Epithelial cell of esophagus (primary cell): ENCODE results near the gene CSNK1G2.

ENCODE experiments used
- DNase-seq: peaks from one replicate; pipeline ENCODE4 v3.0.0; 2010; ENCODE audit warnings: low read depth
- H3K4me3 ChIP-seq: 2 replicates; pipeline ENCODE4 v1.5.1; 2011; ENCODE audit warnings: mild to moderate bottlenecking, low read length, control low read depth
- TF ChIP-seq, protein P1 (sequence below): IDR thresholded peaks from 2 replicates; pipeline ENCODE4 v1.5.1; 2011; ENCODE audit warnings: low read depth, mild to moderate bottlenecking, low read length, control low read depth, inconsistent platforms; ENCODE audit not compliant: insufficient read depth; ENCODE audit errors: missing control alignments

Gene CSNK1G2

DNA sequence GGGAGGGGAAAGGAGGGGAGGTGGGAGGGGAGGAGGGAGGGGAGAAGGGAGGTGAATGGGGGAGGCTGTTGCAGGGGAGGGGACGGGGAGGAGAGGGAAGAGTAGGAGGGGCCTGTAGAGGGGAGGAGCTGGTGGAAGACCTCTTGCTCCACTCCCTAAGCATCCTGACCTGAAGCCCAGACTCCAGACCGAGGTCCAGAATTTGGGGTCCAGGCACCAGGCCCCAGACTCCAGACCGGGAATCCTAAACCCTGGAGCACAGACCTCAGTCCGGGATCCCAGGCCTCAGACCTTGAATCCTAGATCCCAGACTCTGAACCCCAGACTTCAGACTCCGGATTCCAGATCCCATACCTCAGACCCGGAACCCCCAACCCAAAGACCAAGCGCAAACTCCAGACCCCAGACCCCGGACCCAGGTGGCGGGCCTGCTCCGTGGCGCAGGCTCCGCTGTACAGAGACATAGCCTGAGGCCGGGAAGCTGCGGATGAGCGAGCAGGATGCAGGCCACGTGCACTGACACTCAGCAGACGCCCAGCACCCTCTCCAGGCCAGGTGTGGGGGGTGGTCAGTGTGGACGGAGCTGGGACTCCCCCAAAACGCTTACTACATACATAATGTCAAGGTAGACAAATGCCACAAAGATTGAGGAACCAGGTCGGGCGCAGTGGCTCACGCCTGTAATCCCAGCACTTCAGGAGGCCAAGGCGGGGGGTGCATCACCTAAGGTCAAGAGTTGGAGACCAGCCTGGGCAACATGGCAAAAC lies 75.3 kb downstream of the CSNK1G2 start:
- peak; percentile 86 for DNase-seq
- H3K4me3 ChIP-seq, result peak overlapping the region; percentile 38
- TF ChIP-seq, protein P1, sequence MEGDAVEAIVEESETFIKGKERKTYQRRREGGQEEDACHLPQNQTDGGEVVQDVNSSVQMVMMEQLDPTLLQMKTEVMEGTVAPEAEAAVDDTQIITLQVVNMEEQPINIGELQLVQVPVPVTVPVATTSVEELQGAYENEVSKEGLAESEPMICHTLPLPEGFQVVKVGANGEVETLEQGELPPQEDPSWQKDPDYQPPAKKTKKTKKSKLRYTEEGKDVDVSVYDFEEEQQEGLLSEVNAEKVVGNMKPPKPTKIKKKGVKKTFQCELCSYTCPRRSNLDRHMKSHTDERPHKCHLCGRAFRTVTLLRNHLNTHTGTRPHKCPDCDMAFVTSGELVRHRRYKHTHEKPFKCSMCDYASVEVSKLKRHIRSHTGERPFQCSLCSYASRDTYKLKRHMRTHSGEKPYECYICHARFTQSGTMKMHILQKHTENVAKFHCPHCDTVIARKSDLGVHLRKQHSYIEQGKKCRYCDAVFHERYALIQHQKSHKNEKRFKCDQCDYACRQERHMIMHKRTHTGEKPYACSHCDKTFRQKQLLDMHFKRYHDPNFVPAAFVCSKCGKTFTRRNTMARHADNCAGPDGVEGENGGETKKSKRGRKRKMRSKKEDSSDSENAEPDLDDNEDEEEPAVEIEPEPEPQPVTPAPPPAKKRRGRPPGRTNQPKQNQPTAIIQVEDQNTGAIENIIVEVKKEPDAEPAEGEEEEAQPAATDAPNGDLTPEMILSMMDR, result no peak

DNA sequence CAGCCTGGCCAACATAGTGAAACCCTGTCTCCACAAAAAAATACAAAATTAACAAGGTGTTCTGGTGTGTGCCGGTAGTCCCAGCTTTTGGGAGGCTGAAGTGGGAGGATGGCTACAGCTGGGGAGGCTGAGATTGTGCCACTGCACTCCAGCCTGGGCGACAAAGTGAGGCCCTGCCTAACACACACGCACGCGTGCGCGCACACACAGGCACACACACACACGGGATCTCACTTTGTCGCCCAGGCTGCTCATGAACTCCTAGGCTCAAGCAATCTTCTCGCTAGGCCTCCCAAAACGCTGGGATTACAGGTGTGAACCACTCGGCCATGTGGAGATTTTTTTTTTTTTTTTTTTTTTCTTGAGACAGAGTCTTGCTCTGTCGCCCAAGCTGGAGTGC lies 77.8 kb downstream of the CSNK1G2 start:
- no peak overlapping the region for H3K4me3 ChIP-seq
- TF ChIP-seq, protein P1, result no peak
- no peak for DNase-seq

- no peak for DNase-seq
- H3K4me3 ChIP-seq, result no peak overlapping the region
- TF ChIP-seq, protein P1, result no peak
Observed at GRCh38 chr19:2021453-2022140, 80.6 kb downstream of the CSNK1G2 start.

DNA sequence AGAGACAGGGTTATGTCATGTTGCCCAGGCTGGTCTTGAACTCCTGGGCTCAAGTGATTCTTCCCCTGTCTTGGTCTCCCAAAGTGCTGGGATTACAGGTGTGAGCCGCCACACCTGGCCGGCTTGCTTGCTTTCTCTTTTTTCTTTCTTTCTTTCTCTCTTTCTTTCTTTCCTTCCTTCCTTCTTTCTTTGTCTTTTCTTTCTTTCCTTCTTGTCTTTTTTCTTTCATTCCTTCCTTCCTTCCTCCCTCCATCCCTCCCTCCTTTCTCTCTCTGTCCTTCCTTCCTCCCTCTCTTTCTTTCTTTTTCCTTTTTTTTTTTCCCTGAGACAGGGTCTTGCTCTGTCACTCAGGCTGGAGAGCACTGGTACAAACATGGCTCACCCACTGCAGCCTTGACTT lies 81.3 kb downstream of the CSNK1G2 start:
- TF ChIP-seq, protein P1, result no peak
- DNase-seq, result no peak
- no peak overlapping the region for H3K4me3 ChIP-seq

- DNase-seq, result no peak
- TF ChIP-seq, protein P1, result no peak
- no peak overlapping the region for H3K4me3 ChIP-seq
Observed at GRCh38 chr19:2026770-2027169, 85.8 kb downstream of the CSNK1G2 start.

DNA sequence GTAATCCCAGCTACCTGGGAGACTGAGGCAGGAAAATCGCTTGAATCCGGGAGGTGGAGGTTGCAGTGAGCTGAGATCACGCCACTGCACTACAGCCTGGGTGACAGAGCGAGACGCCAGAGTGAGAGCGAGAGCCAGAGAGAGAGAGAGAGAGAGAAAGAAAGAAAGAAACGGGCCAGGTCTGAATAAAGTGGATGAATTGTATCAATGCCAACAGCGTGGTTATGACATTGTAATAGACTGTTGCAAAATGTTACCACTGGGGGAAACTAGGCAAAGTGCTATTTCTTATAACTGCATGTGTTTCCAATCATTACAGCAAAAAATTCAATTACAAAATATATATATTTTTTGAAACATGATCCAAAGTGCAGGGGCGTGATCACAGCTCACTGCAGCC lies 86.4 kb downstream of the CSNK1G2 start:
- no peak overlapping the region for H3K4me3 ChIP-seq
- TF ChIP-seq, protein P1, result no peak
- DNase-seq, result peak; percentile 28
